H1 (cell line): Measurements from ENCODE around the gene PLXDC2. TPM values are rescaled to one million over a fixed set of nuclear protein-coding genes. Genes with fewer than 3 reads are reported as not detected.

Experiments used
- CTCF ChIA-PET: fragments of 300-600 bp; sonication (Branson Sonifier 250); formaldehyde crosslinking; loops from one replicate; lab custom pipeline; 2021; ENCODE audit not compliant: partially characterized antibody; lab: Charles Lee
- POLR2A ChIA-PET: fragments of 300-600 bp; sonication (Branson Sonifier 250); formaldehyde crosslinking; loops from one replicate; lab custom pipeline; 2021; ENCODE audit warnings: inconsistent platforms; ENCODE audit not compliant: partially characterized antibody; lab: Charles Lee
- DNase-seq, 2 experiments: peaks; one replicate each; pipeline versions ENCODE4 v3.0.0 to v3.0.0-alpha.2; 2010 to 2022; ENCODE audit warnings: low spot score in 2 of 2, low read depth in 1 of 2, mixed read lengths in 1 of 2
- FAIRE-seq: peaks from 2 replicates; lab custom pipeline; 2011; peaks lifted over from hg19 to GRCh38; lab: Jason Lieb, UNC
- H2AFZ ChIP-seq: 2 replicates; pipeline ENCODE4 v1.8.1; 2012; ENCODE audit warnings: low read length, inconsistent platforms
- H2AK5ac ChIP-seq: 2 replicates; pipeline ENCODE4 v1.6.1; 2013; ENCODE audit warnings: low read depth, low read length
- H2BK120ac ChIP-seq: replicated peaks from 2 replicates; pipeline ENCODE3; 2013; ENCODE audit warnings: low read depth, low read length, inconsistent platforms
- H2BK12ac ChIP-seq: 2 replicates; pipeline ENCODE4 v1.6.1; 2013; ENCODE audit warnings: low read depth, low read length
- H2BK15ac ChIP-seq: 2 replicates; pipeline ENCODE4 v1.6.1; 2013; ENCODE audit warnings: low read length
- H2BK20ac ChIP-seq: 2 replicates; pipeline ENCODE4 v1.6.1; 2013; ENCODE audit warnings: low read length
- H2BK5ac ChIP-seq: 2 replicates; pipeline ENCODE4 v1.6.1; 2013; ENCODE audit warnings: low read depth, low read length
- H3K14ac ChIP-seq: 2 replicates; pipeline ENCODE4 v1.6.1; 2013; ENCODE audit warnings: inconsistent platforms; ENCODE audit not compliant: insufficient read length
- H3K18ac ChIP-seq: 2 replicates; pipeline ENCODE4 v1.6.1; 2013; ENCODE audit warnings: low read length; ENCODE audit errors: extremely low read depth
- H3K23ac ChIP-seq: 2 replicates; pipeline ENCODE4 v1.6.1; 2013; ENCODE audit warnings: inconsistent platforms; ENCODE audit not compliant: insufficient read length
- H3K23me2 ChIP-seq: 2 replicates; pipeline ENCODE4 v1.6.1; 2013; ENCODE audit warnings: low read depth, low read length
- H3K27ac ChIP-seq: 2 replicates; pipeline ENCODE4 v1.6.1; 2011; ENCODE audit warnings: low read depth, low read length, inconsistent platforms
- H3K27me3 ChIP-seq, 4 experiments: replicated peaks in 1 of 4; 1 replicate in 1 of 4; 2 replicates in 3 of 4; pipeline versions ENCODE4 v1.6.1 to v1.8.1; 2011 to 2013; ENCODE audit warnings: low read length in 3 of 4, mild to moderate bottlenecking in 3 of 4, inconsistent platforms in 2 of 4, mixed read lengths in 2 of 4, moderate library complexity in 1 of 4; ENCODE audit not compliant: control insufficient read depth in 3 of 4, insufficient read depth in 3 of 4; ENCODE audit errors: extremely low read depth in 1 of 4
- H3K36me3 ChIP-seq, 4 experiments: 2 replicates each; pipeline versions ENCODE4 v1.6.1 to v1.8.1; 2011 to 2013; ENCODE audit warnings: mild to moderate bottlenecking in 4 of 4, low read length in 3 of 4, moderate library complexity in 2 of 4, control low read depth in 1 of 4, inconsistent platforms in 1 of 4; ENCODE audit not compliant: insufficient read depth in 4 of 4, control insufficient read depth in 2 of 4
- H3K4ac ChIP-seq: replicated peaks from 2 replicates; pipeline ENCODE3; 2013; ENCODE audit warnings: low read length, low read depth, mixed read lengths, inconsistent platforms; ENCODE audit not compliant: insufficient read length
- H3K4me1 ChIP-seq, 4 experiments: replicated peaks in 1 of 4; 1 replicate in 1 of 4; 2 replicates in 3 of 4; pipeline versions ENCODE4 v1.6.1 to v1.8.1; 2011 to 2013; ENCODE audit warnings: low read length in 3 of 4, inconsistent platforms in 2 of 4, mixed read lengths in 1 of 4; ENCODE audit not compliant: insufficient read depth in 4 of 4, control insufficient read depth in 3 of 4
- H3K4me2 ChIP-seq, 2 experiments: 2 replicates each; pipeline versions ENCODE4 v1.6.1 to v1.8.1; 2011 to 2013; ENCODE audit warnings: low read depth in 2 of 2, low read length in 2 of 2, control low read depth in 1 of 2, inconsistent platforms in 1 of 2, mild to moderate bottlenecking in 1 of 2; ENCODE audit not compliant: insufficient read depth in 1 of 2
- H3K4me3 ChIP-seq, 4 experiments: fragments of 200-600, 300-600 bp in 1 of 4; sonication (generic), shearing (Covaris generic), sonication (Bioruptor Twin) in 1 of 4; 2 replicates each; pipeline versions ENCODE4 v1.5.1 to v1.8.1; 2011 to 2016; ENCODE audit warnings: low read length in 4 of 4, low read depth in 3 of 4, control low read depth in 2 of 4, inconsistent platforms in 2 of 4, mild to moderate bottlenecking in 2 of 4, mixed read lengths in 1 of 4, moderate library complexity in 1 of 4; ENCODE audit not compliant: insufficient read depth in 2 of 4; ENCODE audit errors: extremely low read depth in 1 of 4
- H3K56ac ChIP-seq: replicated peaks from 2 replicates; pipeline ENCODE3; 2013; ENCODE audit warnings: low read depth, mild to moderate bottlenecking, mixed read lengths, low read length, inconsistent platforms; ENCODE audit not compliant: insufficient read length
- H3K79me1 ChIP-seq: 2 replicates; pipeline ENCODE4 v1.6.1; 2013; ENCODE audit warnings: low read depth, low read length, control low read depth
- H3K79me2 ChIP-seq, 2 experiments: 2 replicates each; pipeline versions ENCODE4 v1.6.1 to v1.8.1; 2012 to 2013; ENCODE audit warnings: low read length in 2 of 2, mild to moderate bottlenecking in 2 of 2, inconsistent platforms in 1 of 2; ENCODE audit not compliant: insufficient read depth in 2 of 2, control insufficient read depth in 1 of 2
- H3K9ac ChIP-seq, 4 experiments: replicated peaks in 1 of 4; 1 replicate in 1 of 4; 2 replicates in 3 of 4; pipeline versions ENCODE4 v1.6.1 to v1.8.1; 2011 to 2013; ENCODE audit warnings: low read depth in 3 of 4, low read length in 3 of 4, control low read depth in 2 of 4, mild to moderate bottlenecking in 2 of 4, moderate library complexity in 2 of 4, inconsistent platforms in 1 of 4; ENCODE audit errors: extremely low read depth in 1 of 4
- H3K9me3 ChIP-seq, 2 experiments: 2 replicates each; pipeline versions ENCODE4 v1.6.1 to v1.8.1; 2012 to 2013; ENCODE audit warnings: mild to moderate bottlenecking in 2 of 2, moderate library complexity in 2 of 2, control low read depth in 1 of 2, inconsistent platforms in 1 of 2, low read depth in 1 of 2, low read length in 1 of 2, mixed read lengths in 1 of 2; ENCODE audit not compliant: insufficient read depth in 2 of 2
- H4K20me1 ChIP-seq, 2 experiments: replicated peaks in 1 of 2; 2 replicates each; pipeline versions ENCODE3 to v1.8.1; 2011 to 2013; ENCODE audit warnings: inconsistent platforms in 2 of 2, low read length in 2 of 2, mild to moderate bottlenecking in 1 of 2; ENCODE audit not compliant: insufficient read depth in 2 of 2, control insufficient read depth in 1 of 2
- H4K5ac ChIP-seq: 2 replicates; pipeline ENCODE4 v1.6.1; 2013; ENCODE audit warnings: low read length, low read depth, mixed read lengths, inconsistent platforms; ENCODE audit not compliant: insufficient read length
- H4K8ac ChIP-seq: 2 replicates; pipeline ENCODE4 v1.8.0; 2013; ENCODE audit warnings: mild to moderate bottlenecking, moderate library complexity, low read length, inconsistent platforms; ENCODE audit not compliant: insufficient read depth; ENCODE audit errors: extremely low read depth
- H4K91ac ChIP-seq: replicated peaks from 2 replicates; pipeline ENCODE3; 2013; ENCODE audit warnings: low read length, mixed read lengths, inconsistent platforms; ENCODE audit not compliant: insufficient read length
- FOSL1 ChIP-seq: IDR thresholded peaks from 2 replicates; pipeline ENCODE4 v1.6.1; 2011; ENCODE audit warnings: mild to moderate bottlenecking, low read depth, low read length, moderate library complexity; ENCODE audit not compliant: insufficient read depth
- SP2 ChIP-seq: IDR thresholded peaks from 2 replicates; pipeline ENCODE4 v1.6.1; 2012; ENCODE audit warnings: mild to moderate bottlenecking, low read length, inconsistent platforms
- WGBS, 2 experiments: shearing (Covaris generic) in 1 of 2; methylation state at CpG; one replicate each; pipeline versions ENCODE4 v1.1.6 to v1.1.7; 2013 to 2015; ENCODE audit warnings: low lambda C conversion rate in 2 of 2, mixed read lengths in 2 of 2, inconsistent platforms in 1 of 2, low coverage in 1 of 2, missing lambda C conversion rate in 1 of 2; ENCODE audit not compliant: insufficient replicate concordance in 2 of 2, insufficient coverage in 1 of 2, insufficient read length in 1 of 2; ENCODE audit errors: extremely low coverage in 1 of 2, missing lambda C conversion rate in 1 of 2; 5-methylcytosine and 5-hydroxymethylcytosine counted together
- polyA plus RNA-seq, 7 experiments: library from polyadenylated mRNA; depleted of rRNA in 3 of 7; stranded (reverse) in 5 of 7; unstranded in 2 of 7; fragments of >200 nt in 5 of 7; fragments of 200-250 nt in 2 of 7; gene quantifications; 1 replicate in 5 of 7; 2 replicates in 1 of 7; 4 replicates in 1 of 7; pipeline versions ENCODE4 v1.2.1 to v1.2.3, GENCODE V29; 2011 to 2013; ENCODE audit warnings: missing spikeins in 2 of 7, mixed read lengths in 2 of 7
- total RNA-seq: library from RNA; stranded (reverse); fragmentation: NEBNext Ultra II Directional; extraction: Animal tissue kit (Norgen Biotek cat#: 25700); gene quantifications from 2 replicates; pipeline ENCODE4 v1.2.1, GENCODE V29; 2021

The PLXDC2 gene
- total and polyA plus RNA-seq, 2 of the 8 experiments (the other 6 are each of a cell fraction or from before 2014, with no cell fraction given): 23.0 to 40.5 TPM

GRCh38 chr10:19840776-19841175 lies 24.5 kb downstream of the PLXDC2 start:
- no peaks in the 10 kb centered on the region for H3K36me3 ChIP-seq
- no peaks in the 10 kb centered on the region for H3K79me1 ChIP-seq
- H3K18ac ChIP-seq: no peak overlapping the region
- WGBS, 2 experiments: 97% methylated on average over 3 of the region's 3 CpGs; no CpG with 5 or more reads in 1 of the 2 experiments
- FAIRE-seq (no peak), DNase-seq (no peak)
- H2BK120ac ChIP-seq: no peak overlapping the region
- no peak overlapping the region for H4K91ac ChIP-seq
- H2AK5ac ChIP-seq: no peak overlapping the region
- no peak overlapping the region for H3K4me2 ChIP-seq
- H2BK20ac ChIP-seq: no peak overlapping the region
- H2BK15ac ChIP-seq: no peak overlapping the region
- H3K4ac ChIP-seq: no peak overlapping the region
- no peak overlapping the region for H2BK5ac ChIP-seq
- no peak overlapping the region for H2AFZ ChIP-seq
- H3K56ac ChIP-seq: no peak overlapping the region
- H3K4me3 ChIP-seq: no peak overlapping the region
- H3K14ac ChIP-seq: no peak overlapping the region
- H3K9ac ChIP-seq: no peak overlapping the region
- no peaks in the 10 kb centered on the region for H3K9me3 ChIP-seq
- peaks cover 0 to 36% (median 8%) of the 10 kb centered on the region in 4 experiments; a peak in 3 of 7 replicates for H3K4me1 ChIP-seq
- CTCF ChIA-PET: interaction anchor here (0.6 kb wide), 1 partner anchor 17 kb away, joined by 3 read pairs; no protein-coding TSS in a partner anchor
- no peak overlapping the region for H4K5ac ChIP-seq
- no peak overlapping the region for H2BK12ac ChIP-seq
- H3K79me2 ChIP-seq: peaks cover 0 to 99% of the 10 kb centered on the region in 2 experiments; a peak in 3 of 4 replicates
- no peaks in the 10 kb centered on the region for H3K27me3 ChIP-seq
- H3K23ac ChIP-seq: no peak overlapping the region
- H4K8ac ChIP-seq: no peak overlapping the region
- no peak overlapping the region for H3K27ac ChIP-seq
- no peaks in the 10 kb centered on the region; the same call in 1 of the 2 replicates for H3K23me2 ChIP-seq
- POLR2A ChIA-PET: no interaction called here
- no peaks in the 10 kb centered on the region for H4K20me1 ChIP-seq
- TF ChIP-seq FOSL1: no peak
- no peak for TF ChIP-seq SP2
